MV-4-11 (cell line): ENCODE data around the gene R3HCC1L.
A peak's percentile ranks its signal among the peaks of the same experiment; 100 is the strongest.

Source experiments
- DNase-seq: peaks from one replicate; lab custom pipeline; 2025; lab: John Stamatoyannopoulos, UW

R3HCC1L gene

GRCh38 chr10:98260350-98260749 is 125.9 kb downstream of the R3HCC1L start:
- DNase-seq = no peak

- no peak for DNase-seq
Measured at GRCh38 chr10:98260752-98261151, 126.3 kb downstream of the R3HCC1L start.

- DNase-seq = no peak
Measured at GRCh38 chr10:98261436-98262277, 127.2 kb downstream of the R3HCC1L start.

DNA sequence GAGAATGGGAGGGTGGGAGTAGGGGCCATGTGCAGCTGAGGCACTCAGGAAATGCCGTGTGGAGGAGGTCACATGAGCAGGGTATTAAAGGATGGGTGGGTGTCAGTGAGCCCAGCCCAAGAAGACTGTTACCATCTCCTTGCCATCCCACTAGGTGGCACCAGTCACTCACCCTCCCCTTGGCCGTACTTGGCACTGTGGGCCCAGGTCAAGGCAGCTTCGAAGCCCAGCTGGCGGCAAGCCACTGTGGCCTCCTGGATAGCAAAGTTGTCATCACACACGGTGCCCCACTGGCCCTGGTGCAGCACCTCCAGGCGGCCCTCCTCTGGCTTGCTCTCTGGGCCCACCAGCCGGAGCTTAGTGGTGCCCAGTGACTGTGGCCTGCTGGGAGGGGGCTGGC is 128.1 kb downstream of the R3HCC1L start:
- peak; percentile 15 for DNase-seq

DNA sequence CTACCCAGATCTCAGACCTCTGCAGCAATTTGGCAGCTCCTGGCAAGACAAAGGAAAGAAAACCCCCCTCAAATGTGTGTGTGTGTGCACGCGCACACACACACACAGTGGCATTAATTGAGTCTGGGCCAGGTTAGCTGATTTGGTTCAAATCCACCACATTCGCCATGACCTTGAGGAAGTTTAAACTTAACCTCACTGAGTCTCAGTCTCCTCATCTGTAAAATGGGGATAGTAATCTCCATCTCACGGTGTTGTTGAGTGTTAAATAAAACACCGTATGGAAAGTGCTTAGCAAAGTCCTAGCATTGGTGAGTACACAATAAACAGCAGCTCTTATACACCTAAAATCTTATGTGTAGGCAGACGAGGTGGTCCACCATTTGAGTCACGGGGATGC is 128.6 kb downstream of the R3HCC1L start:
- DNase-seq = no peak

DNA sequence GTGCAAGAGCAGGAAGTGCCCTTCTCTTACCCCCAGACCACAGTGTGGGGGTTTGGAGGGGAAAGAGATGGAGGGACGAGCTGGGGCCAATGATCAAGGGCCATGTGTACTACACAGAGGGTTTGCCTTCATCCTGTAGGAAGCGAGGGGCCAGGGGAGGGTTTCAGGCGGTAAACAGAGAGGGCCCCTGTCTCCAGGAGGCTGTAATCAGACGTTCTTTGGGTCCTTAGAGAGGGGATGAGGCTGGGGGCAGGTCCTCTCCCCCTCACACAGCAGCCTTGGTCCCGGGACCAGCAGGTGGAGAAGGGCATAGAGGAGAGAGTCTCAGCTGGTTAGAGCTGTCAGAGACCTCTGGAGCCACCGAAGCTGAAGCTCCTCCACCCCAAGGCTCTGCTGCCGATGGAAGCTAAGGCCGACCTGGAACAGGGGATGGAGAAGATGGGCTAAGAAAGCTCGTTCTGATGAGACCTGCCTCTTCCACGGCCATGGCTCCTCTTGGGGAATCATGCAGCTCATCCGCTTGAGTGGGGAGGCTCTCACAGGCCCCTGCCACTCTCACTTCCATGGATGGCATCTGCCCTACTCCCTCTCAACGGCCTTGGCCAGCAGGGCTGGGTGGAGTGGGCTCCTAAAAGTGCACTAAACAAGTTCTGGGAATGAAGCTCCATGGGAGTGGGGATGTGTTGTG is 130.1 kb downstream of the R3HCC1L start:
- DNase-seq = no peak

DNA sequence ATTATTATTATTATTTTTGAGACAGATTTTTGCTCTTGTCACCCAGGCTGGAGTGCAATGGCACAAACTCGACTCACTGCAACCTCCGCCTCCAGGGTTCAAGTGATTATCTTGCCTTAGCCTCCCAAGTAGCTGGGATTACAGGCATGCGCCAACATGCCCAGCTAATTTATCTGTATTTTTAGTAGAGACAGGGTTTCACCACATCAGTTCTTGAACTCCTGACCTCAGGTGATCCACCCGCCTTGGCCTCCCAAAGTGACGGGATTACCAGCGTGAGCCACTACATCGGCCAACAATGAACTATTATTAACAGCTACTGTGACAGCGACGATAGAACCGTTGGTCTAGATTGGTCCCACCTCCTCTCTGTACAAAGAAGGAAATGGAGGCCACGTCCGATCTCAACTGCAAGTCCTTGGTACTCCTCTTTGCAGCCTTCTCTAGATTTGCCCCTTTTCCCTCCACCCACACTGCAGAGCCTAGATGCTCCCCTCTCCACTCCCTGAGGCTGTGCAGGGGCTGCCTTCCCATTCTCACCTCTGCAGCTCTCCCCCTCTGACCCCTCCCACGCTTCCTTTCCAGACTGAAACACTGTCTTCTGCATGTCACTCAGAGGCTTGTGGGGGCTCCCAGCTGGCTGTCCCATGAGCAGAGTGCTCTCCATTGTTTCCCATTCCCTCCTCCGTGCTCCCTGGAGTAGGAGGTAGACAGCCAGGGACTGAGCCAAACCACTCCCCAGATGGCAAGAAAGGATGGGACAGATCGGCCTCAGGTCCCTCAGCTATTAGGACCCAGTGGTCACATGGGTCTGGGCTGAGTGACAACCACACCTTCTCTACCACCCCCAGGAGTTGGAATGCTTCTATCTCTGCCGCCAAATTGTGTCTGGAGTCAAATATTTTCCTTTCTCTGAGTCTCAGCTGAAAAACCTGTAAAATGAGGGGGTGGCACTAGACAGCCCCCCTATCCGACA is 131.2 kb downstream of the R3HCC1L start:
- DNase-seq = no peak

GRCh38 chr10:98266647-98267046 is 132.2 kb downstream of the R3HCC1L start:
- DNase-seq = no peak

GRCh38 chr10:98267069-98267893 is 132.8 kb downstream of the R3HCC1L start:
- no peak for DNase-seq

GRCh38 chr10:98267894-98268693 is 133.6 kb downstream of the R3HCC1L start, which contains the start of gene LOXL4:
Gene LOXL4, minus strand, starts transcription at chr10:98268194. Its CDS starts 5,175 bp downstream, at chr10:98263019.
- DNase-seq = no peak

GRCh38 chr10:98268694-98269431 is 134.4 kb downstream of the R3HCC1L start:
- DNase-seq = no peak

DNA sequence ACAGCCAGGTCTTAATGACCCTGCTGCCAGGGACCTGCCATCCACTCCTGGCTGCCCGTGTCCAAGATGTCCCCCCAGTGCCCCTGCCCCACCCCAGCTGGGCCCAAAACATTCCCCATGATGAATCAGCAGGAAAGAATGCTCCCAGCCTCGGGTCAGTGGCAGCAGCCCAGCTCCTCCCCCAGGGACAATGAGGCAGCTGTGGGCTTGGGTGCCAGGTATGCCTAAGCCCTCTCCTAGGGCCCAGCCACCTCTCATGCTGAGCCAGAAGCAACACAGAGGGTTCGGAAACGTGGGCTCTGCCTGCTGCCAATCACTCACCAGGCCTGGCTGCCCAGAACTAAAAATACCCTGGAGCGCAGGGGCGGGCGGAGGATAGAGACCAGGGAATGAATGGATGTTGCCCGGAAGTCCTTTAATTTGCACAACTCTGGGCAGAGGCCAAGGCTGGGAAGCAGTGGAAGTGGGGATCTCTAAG is 135.0 kb downstream of the R3HCC1L start:
- no peak for DNase-seq

- no peak for DNase-seq
Measured at GRCh38 chr10:98270073-98270740, 135.8 kb downstream of the R3HCC1L start.

GRCh38 chr10:98270786-98271185 is 136.3 kb downstream of the R3HCC1L start:
- DNase-seq = no peak

DNA sequence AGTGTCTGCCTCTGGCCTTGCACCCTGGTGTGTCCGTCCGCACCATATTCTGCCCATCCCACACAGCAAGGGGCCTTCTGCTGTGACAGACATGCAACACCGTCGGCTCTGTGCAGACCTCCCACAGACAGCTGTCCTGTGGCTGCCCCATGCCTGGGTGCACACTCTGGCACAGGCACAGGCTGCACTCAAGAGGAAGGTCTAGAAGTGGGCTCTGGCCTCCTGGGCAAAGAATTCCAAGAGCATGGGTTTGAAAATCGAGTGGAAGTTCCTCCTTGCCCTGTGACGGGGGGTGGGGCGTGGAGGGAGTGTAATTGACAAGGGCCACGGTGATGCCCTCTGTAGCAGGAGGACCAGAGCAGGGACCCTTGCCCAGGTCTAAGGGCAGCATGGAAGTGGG is 137.8 kb downstream of the R3HCC1L start:
- DNase-seq = no peak

DNA sequence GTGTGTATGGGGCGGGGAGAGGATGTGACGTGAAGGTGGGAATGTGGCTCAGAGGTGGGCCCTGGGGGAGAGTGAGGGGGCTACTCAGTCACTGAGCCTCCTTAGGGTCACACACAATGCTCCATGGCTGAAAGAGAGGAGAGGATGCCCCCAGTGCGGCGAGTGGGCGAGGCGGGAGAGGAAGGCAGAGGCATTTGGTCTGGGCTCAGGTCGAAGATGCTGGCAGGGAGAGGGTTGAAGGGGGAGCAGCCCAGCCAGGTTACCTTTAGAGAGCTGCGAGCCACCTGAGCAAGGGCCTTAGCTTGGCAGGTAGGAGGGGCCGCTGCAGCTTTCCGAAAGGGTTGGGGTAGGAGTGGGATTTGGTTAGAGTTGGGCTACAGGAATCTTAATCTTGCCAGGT is 138.2 kb downstream of the R3HCC1L start:
- no peak for DNase-seq

DNA sequence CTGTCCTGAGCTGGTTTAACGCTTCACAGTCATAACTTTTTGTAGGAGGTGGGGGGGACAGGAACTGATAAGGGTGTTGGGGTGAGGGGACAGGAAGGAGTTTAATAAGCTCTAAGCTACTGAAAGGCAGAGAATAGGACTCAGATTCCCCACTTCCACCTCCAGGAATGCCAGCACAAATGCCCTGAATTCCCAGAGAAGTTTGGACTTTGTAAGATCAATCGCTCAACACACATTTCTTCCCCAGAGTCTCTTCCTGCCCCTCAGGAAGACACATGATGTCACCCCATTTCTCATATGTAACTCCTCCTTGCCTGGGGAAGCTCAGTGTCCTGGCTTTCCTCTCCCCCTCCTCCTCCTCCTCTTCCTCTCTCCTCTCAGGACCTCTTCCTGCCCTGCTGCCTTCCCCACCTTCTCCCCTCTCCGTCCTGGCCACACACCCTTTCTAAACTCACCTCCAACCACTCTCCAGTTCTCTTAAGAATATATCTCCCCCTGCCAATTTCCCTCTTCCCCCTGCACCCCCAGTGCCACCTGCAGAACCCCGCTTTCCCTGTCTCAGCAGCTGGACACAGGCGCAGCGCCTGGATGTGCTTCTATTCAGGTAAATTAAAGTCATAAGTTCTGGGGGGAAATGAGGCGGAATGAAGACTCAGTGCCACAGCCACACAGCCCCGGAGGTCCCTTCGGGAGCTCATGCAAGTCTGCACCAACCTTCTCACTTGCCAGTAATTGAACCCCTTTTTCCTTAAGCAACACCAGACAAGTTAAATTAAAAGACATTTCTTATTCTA is 138.8 kb downstream of the R3HCC1L start:
- DNase-seq = no peak

DNA sequence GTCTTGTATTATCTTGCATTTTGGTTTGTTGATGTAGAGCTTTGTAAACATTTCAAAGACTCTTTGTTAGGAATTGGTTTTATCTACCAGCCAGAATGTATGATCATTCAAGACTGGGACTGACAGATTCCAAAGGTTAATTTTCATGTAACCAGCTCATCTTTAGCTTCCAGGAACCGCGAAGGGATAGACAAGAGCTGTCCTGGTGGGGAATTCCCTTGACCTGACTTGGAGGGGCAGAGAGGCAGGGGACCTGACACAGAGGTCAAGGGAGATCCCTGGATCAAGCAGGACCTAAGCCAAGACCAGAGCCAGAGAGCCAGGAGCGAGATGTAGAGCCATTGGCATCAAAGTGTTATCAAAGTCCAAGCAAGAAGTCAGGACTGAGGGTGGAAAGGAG is 140.1 kb downstream of the R3HCC1L start:
- no peak for DNase-seq
